ENCODE results near the gene TPSAB1. TPM values are rescaled to one million over a fixed set of nuclear protein-coding genes. Genes with fewer than 3 reads are reported as not detected.

TPSAB1 gene
- total and polyA plus RNA-seq, 7 donors: 5.1 to 118 (median 14.4) TPM

DNA sequence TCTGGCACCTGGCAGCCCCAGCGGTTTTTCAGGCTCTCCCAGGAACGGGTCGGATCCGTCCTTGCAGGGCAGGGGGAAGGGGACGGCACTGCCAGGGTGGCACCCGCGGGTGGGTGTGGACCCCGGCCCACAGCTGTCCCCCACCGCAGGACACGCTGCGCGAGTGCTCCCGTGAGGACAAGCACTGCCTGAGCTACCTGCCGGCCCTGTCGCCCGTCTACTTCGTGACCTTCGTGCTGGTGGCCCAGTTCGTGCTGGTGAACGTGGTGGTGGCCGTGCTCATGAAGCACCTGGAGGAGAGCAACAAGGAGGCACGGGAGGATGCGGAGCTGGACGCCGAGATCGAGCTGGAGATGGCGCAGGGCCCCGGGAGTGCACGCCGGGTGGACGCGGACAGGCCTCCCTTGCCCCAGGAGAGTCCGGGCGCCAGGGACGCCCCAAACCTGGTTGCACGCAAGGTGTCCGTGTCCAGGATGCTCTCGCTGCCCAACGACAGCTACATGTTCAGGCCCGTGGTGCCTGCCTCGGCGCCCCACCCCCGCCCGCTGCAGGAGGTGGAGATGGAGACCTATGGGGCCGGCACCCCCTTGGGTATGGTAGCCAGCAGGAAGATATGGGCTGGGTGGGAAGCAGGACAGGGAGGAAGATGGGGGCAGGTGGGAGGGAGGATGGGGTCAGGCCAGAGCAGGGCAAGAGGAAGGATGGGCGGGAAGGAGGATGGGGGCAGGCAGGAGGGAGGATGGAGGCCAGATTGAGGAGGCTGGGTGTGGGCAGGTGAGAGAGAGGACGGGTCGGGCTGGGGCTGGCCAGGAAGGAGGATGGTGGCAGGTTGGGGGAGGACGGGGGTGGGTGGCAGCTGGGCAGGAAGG is 22.2 kb upstream of the TPSAB1 start:
- H3K27me3 ChIP-seq: no peaks in the 10 kb centered on the region
- intact Hi-C loops (cut with DNase I): no loop called here
- H3K9me3 ChIP-seq: no peaks in the 10 kb centered on the region
- peaks cover 45 to 84% (median 76%) of the 10 kb centered on the region in 4 donors for H3K36me3 ChIP-seq
- peaks cover 0 to 8% (median 0%) of the 10 kb centered on the region in 4 donors for H3K4me1 ChIP-seq
- 82 to 89% methylated on average over 49 of the region's 49 CpGs for WGBS, 2 donors
- H3K27ac ChIP-seq: peak overlapping the region in 1 of 4 donors; percentile 4
- H3K4me3 ChIP-seq: no peak overlapping the region
- TF ChIP-seq, protein P1, sequence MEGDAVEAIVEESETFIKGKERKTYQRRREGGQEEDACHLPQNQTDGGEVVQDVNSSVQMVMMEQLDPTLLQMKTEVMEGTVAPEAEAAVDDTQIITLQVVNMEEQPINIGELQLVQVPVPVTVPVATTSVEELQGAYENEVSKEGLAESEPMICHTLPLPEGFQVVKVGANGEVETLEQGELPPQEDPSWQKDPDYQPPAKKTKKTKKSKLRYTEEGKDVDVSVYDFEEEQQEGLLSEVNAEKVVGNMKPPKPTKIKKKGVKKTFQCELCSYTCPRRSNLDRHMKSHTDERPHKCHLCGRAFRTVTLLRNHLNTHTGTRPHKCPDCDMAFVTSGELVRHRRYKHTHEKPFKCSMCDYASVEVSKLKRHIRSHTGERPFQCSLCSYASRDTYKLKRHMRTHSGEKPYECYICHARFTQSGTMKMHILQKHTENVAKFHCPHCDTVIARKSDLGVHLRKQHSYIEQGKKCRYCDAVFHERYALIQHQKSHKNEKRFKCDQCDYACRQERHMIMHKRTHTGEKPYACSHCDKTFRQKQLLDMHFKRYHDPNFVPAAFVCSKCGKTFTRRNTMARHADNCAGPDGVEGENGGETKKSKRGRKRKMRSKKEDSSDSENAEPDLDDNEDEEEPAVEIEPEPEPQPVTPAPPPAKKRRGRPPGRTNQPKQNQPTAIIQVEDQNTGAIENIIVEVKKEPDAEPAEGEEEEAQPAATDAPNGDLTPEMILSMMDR (IDR thresholded peaks at IDR 0.05): no peak
- no peak for TF ChIP-seq POLR2AphosphoS5 (IDR thresholded peaks at IDR 0.05)
- TF ChIP-seq EP300 (IDR thresholded peaks at IDR 0.05): no peak
- no peak for DNase-seq

DNA sequence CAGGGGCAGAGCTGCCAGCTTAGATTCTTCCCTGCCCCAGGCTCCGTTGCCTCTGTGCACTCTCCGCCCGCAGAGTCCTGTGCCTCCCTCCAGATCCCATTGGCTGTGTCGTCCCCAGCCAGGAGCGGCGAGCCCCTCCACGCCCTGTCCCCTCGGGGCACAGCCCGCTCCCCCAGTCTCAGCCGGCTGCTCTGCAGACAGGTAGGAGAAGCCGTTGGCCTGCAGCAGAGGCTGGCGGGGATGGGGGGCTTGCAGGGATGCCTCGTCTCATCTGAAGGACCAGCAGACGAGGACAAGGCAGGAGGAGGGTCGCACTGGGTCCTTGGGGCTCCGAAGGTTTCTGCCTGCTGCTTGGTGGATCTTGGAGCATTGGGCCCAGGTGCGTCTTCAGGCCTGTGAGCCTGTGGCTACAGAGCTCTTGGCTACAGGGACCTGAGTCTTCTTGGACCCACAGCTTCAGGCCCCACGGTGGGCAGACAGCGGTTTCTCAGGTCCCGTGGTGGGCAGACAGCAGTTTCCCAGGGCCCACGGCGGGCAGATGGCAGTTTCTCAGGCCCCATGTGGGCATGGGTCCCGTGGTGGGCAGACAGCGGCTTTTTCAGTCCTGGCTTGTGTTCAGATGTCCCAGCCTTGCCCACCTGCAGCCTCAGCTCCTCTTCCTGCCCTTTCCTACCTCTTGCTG is 21.4 kb upstream of the TPSAB1 start:
- H3K9me3 ChIP-seq: no peaks in the 10 kb centered on the region
- no peak for DNase-seq
- intact Hi-C loops (cut with DNase I): no loop called here
- H3K4me3 ChIP-seq: no peak overlapping the region
- peaks cover 0 to 8% (median 0%) of the 10 kb centered on the region in 4 donors for H3K4me1 ChIP-seq
- 79 to 90% methylated on average over 24 of the region's 24 CpGs for WGBS, 2 donors
- TF ChIP-seq, protein P1 (IDR thresholded peaks at IDR 0.05): no peak
- TF ChIP-seq POLR2AphosphoS5 (IDR thresholded peaks at IDR 0.05): peak in 1 of 4 donors; percentile 11
- peak overlapping the region in 1 of 4 donors; percentile 4 for H3K27ac ChIP-seq
- H3K27me3 ChIP-seq: no peaks in the 10 kb centered on the region
- H3K36me3 ChIP-seq: peaks cover 45 to 76% (median 68%) of the 10 kb centered on the region in 4 donors

DNA sequence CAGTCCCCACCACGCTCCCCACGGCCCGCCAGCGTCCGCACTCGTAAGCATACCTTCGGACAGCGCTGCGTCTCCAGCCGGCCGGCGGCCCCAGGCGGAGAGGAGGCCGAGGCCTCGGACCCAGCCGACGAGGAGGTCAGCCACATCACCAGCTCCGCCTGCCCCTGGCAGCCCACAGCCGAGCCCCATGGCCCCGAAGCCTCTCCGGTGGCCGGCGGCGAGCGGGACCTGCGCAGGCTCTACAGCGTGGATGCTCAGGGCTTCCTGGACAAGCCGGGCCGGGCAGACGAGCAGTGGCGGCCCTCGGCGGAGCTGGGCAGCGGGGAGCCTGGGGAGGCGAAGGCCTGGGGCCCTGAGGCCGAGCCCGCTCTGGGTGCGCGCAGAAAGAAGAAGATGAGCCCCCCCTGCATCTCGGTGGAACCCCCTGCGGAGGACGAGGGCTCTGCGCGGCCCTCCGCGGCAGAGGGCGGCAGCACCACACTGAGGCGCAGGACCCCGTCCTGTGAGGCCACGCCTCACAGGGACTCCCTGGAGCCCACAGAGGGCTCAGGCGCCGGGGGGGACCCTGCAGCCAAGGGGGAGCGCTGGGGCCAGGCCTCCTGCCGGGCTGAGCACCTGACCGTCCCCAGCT is 20.3 kb upstream of the TPSAB1 start:
- Histone ChIP-seq H3K27me3 (no peaks in the 10 kb centered on the region), H3K9me3 (no peaks in the 10 kb centered on the region), H3K27ac (peak overlapping the region in 1 of 4 donors; percentile 11), H3K4me3 (no peak overlapping the region), H3K36me3 (peaks cover 34 to 65% (median 57%) of the 10 kb centered on the region in 4 donors), H3K4me1 (peaks cover 0 to 16% (median 2%) of the 10 kb centered on the region in 4 donors)
- WGBS, 2 donors: 89 to 92% methylated on average over 55 of the region's 55 CpGs
- intact Hi-C loops (cut with DNase I): no loop called here
- TF ChIP-seq EP300 (IDR thresholded peaks at IDR 0.05): no peak
- TF ChIP-seq, protein P1 (IDR thresholded peaks at IDR 0.05): no peak
- TF ChIP-seq POLR2A (IDR thresholded peaks at IDR 0.05): no peak
- no peak for TF ChIP-seq POLR2AphosphoS5 (IDR thresholded peaks at IDR 0.05)
- no peak for DNase-seq

DNA sequence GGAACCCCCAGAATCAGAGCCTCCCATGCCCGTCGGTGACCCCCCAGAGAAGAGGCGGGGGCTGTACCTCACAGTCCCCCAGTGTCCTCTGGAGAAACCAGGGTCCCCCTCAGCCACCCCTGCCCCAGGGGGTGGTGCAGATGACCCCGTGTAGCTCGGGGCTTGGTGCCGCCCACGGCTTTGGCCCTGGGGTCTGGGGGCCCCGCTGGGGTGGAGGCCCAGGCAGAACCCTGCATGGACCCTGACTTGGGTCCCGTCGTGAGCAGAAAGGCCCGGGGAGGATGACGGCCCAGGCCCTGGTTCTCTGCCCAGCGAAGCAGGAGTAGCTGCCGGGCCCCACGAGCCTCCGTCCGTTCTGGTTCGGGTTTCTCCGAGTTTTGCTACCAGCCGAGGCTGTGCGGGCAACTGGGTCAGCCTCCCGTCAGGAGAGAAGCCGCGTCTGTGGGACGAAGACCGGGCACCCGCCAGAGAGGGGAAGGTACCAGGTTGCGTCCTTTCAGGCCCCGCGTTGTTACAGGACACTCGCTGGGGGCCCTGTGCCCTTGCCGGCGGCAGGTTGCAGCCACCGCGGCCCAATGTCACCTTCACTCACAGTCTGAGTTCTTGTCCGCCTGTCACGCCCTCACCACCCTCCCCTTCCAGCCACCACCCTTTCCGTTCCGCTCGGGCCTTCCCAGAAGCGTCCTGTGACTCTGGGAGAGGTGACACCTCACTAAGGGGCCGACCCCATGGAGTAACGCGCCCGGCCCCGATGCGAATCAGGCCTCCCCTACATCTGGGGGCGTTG is 19.5 kb upstream of the TPSAB1 start:
- no peak for DNase-seq
- peaks cover 33 to 57% (median 49%) of the 10 kb centered on the region in 4 donors for H3K36me3 ChIP-seq
- no peaks in the 10 kb centered on the region for H3K9me3 ChIP-seq
- TF ChIP-seq, protein P1 (IDR thresholded peaks at IDR 0.05): no peak
- TF ChIP-seq POLR2A (IDR thresholded peaks at IDR 0.05): no peak
- TF ChIP-seq POLR2AphosphoS5 (IDR thresholded peaks at IDR 0.05): peak in 1 of 4 donors; percentile 12
- no peak for TF ChIP-seq EP300 (IDR thresholded peaks at IDR 0.05)
- no peaks in the 10 kb centered on the region for H3K27me3 ChIP-seq
- 67 to 86% methylated on average over 48 of the region's 48 CpGs for WGBS, 2 donors
- peaks cover 0 to 24% (median 10%) of the 10 kb centered on the region in 4 donors for H3K4me1 ChIP-seq
- intact Hi-C loops (cut with DNase I): no loop called here
- peak overlapping the region; percentile 11 to 43 (median 30) for H3K27ac ChIP-seq
- no peak overlapping the region for H3K4me3 ChIP-seq
